Panc1 (cell line): ENCODE data around the gene STAT3. TPM values are rescaled to one million over a fixed set of nuclear protein-coding genes. Genes with fewer than 3 reads are reported as not detected.

Experiments
- ATAC-seq: fragments of 200-7000 bp; cut with Tn5 transposase; 2 replicates; pipeline ENCODE4 v1.9.1; 2020; ENCODE audit warnings: mild to moderate bottlenecking, moderate library complexity
- BruUV-seq: library from RNA; stranded (reverse); fragments of 400-500 nt; replicated peaks from 2 replicates; lab custom pipeline; 2021; lab: Mats Ljungman, UMichigan
- CTCF ChIA-PET: fragments of 300-600 bp; sonication (Branson Sonifier 250); formaldehyde crosslinking; loops from one replicate; lab custom pipeline; 2022; ENCODE audit warnings: antibody characterized with exemption; lab: Charles Lee
- POLR2A ChIA-PET: fragments of 300-600 bp; sonication (Branson Sonifier 250); formaldehyde crosslinking; loops from one replicate; lab custom pipeline; 2022; ENCODE audit warnings: antibody characterized with exemption; lab: Charles Lee
- DNase-seq: peaks from one replicate; pipeline ENCODE4 v3.0.0-alpha.2; 2010; ENCODE audit warnings: low read depth, low spot score
- H3K27ac ChIP-seq: 2 replicates; pipeline ENCODE4 v1.5.1; 2011; ENCODE audit warnings: mild to moderate bottlenecking, low read length, inconsistent platforms
- H3K27me3 ChIP-seq: fragments of 200-500 bp; sonication (Bioruptor generic); 2 replicates; pipeline ENCODE4 v1.6.0; 2014; ENCODE audit warnings: low read length, inconsistent platforms; ENCODE audit not compliant: control insufficient read depth, insufficient read depth
- H3K36me3 ChIP-seq: fragments of 200-500 bp; sonication (Bioruptor generic); 2 replicates; pipeline ENCODE4 v1.5.1; 2014; ENCODE audit warnings: inconsistent platforms, mild to moderate bottlenecking, low read length, moderate library complexity; ENCODE audit not compliant: control insufficient read depth, insufficient read depth
- H3K4me1 ChIP-seq: 2 replicates; pipeline ENCODE4 v1.5.1; 2011; ENCODE audit warnings: inconsistent platforms, mild to moderate bottlenecking, low read length, moderate library complexity; ENCODE audit not compliant: control insufficient read depth, insufficient read depth
- H3K4me3 ChIP-seq, 2 experiments: 2 replicates each; pipeline ENCODE4 v1.5.1; 2011 to 2012; ENCODE audit warnings: low read depth in 2 of 2, low read length in 2 of 2, mild to moderate bottlenecking in 2 of 2, inconsistent platforms in 1 of 2, moderate library complexity in 1 of 2
- H3K9me3 ChIP-seq: fragments of 200-500 bp; sonication (Bioruptor generic); 2 replicates; pipeline ENCODE4 v1.5.1; 2014; ENCODE audit warnings: low read depth, mild to moderate bottlenecking, inconsistent platforms, low read length, moderate library complexity; ENCODE audit not compliant: control insufficient read depth, insufficient read depth
- CTCF ChIP-seq: fragments of 450-650 bp; IDR thresholded peaks from 2 replicates; pipeline ENCODE4 v1.5.1; 2017; ENCODE audit warnings: mild to moderate bottlenecking
- POLR2AphosphoS5 ChIP-seq: IDR thresholded peaks from 2 replicates; pipeline ENCODE4 v1.6.1; 2012; ENCODE audit warnings: mild to moderate bottlenecking, low read depth, low read length, moderate library complexity
- REST ChIP-seq, 2 experiments: IDR thresholded peaks; 2 replicates each; pipeline ENCODE4 v1.6.1; 2011 to 2012; ENCODE audit warnings: low read depth in 2 of 2, control low read depth in 1 of 2, low read length in 1 of 2, mild to moderate bottlenecking in 1 of 2, moderate library complexity in 1 of 2; ENCODE audit not compliant: insufficient read depth in 1 of 2
- SIN3A ChIP-seq: IDR thresholded peaks from 2 replicates; pipeline ENCODE4 v1.6.1; 2012; ENCODE audit warnings: low read depth, mild to moderate bottlenecking, low read length, moderate library complexity, borderline replicate concordance; ENCODE audit not compliant: insufficient read depth
- TCF7L2 ChIP-seq: IDR thresholded peaks from 2 replicates; pipeline ENCODE4 v1.6.1; 2011; ENCODE audit warnings: mild to moderate bottlenecking, low read depth, low read length, inconsistent platforms
- in situ Hi-C: cut with HindIII; loops from 2 replicates; pipeline ENCODE4 v1.10.0; 2016; ENCODE audit warnings: low sequenced_read_pairs, low pct_unique_long_range_greater_than_20kb
- intact Hi-C: fragments of 100-400 bp; cut with micrococcal nuclease; formaldehyde crosslinking; loops from one replicate; pipeline ENCODE4 v1.10.0; 2022; ENCODE audit not compliant: unreplicated experiment
- total RNA-seq: library from RNA; stranded (reverse); gene quantifications from one replicate; pipeline ENCODE4 v1.2.1, GENCODE V29; 2021; ENCODE audit not compliant: unreplicated experiment

Gene STAT3
- total RNA-seq, 1 experiment from 2014 or later: 287 TPM

- peak overlapping the region; percentile 69 for H3K27ac ChIP-seq
- POLR2A ChIA-PET: no interaction called here
- in situ Hi-C loops: no loop called here
- H3K36me3 ChIP-seq: no peaks in the 10 kb centered on the region; the same call in 1 of the 2 replicates
- TF ChIP-seq REST (IDR thresholded peaks at IDR 0.05; ENCODE audit: insufficient read depth in 1 of 2, low read depth in 2 of 2, low read length in 1 of 2): no peak
- TF ChIP-seq SIN3A: no peak
- TF ChIP-seq CTCF: no peak
- no peak for TF ChIP-seq POLR2AphosphoS5
- intact Hi-C loops: loop anchor here (10.0 kb wide), 1 partner anchor 209 kb away; no protein-coding TSS in a partner anchor
- ATAC-seq: no peak
- no peaks in the 10 kb centered on the region for H3K27me3 ChIP-seq
- H3K4me1 ChIP-seq: peaks cover 65% of the 10 kb centered on the region
- CTCF ChIA-PET: interaction anchor here (1.7 kb wide), 1 partner anchor 202 kb away, joined by 5 read pairs; no protein-coding TSS in a partner anchor
- no peak overlapping the region for H3K4me3 ChIP-seq
- BruUV-seq: no TSS peak
- H3K9me3 ChIP-seq: no peaks in the 10 kb centered on the region
- DNase-seq: no peak
Observed at GRCh38 chr17:42315402-42316156, 72.7 kb downstream of the STAT3 start.

- H3K4me3 ChIP-seq: no peak overlapping the region
- ChIA-PET POLR2A (no interaction called here), CTCF (interaction anchor here (0.6 to 1.7 kb wide), 2 partner anchors 204 to 210 kb away, joined by 4 to 5 read pairs; no protein-coding TSS in a partner anchor)
- no peaks in the 10 kb centered on the region for H3K9me3 ChIP-seq
- ATAC-seq (no peak), DNase-seq (no peak)
- no peak for TF ChIP-seq CTCF
- TF ChIP-seq REST (IDR thresholded peaks at IDR 0.05; ENCODE audit: insufficient read depth in 1 of 2, low read depth in 2 of 2, low read length in 1 of 2): no peak
- TF ChIP-seq SIN3A: no peak
- no peak for TF ChIP-seq POLR2AphosphoS5
- TF ChIP-seq TCF7L2: no peak
- intact Hi-C loops (loop anchor here (10.0 kb wide), 1 partner anchor 211 kb away; no protein-coding TSS in a partner anchor), in situ Hi-C loops (no loop called here)
- no peaks in the 10 kb centered on the region for H3K27me3 ChIP-seq
- peaks cover 60% of the 10 kb centered on the region for H3K4me1 ChIP-seq
- no TSS peak for BruUV-seq
- H3K36me3 ChIP-seq: no peaks in the 10 kb centered on the region; the same call in 1 of the 2 replicates
- peak overlapping the region; percentile 80 for H3K27ac ChIP-seq
Observed at GRCh38 chr17:42313773-42314566, 74.3 kb downstream of the STAT3 start.
